GM23248 (cell line): ENCODE measurements around the gene UGT3A1. TPM values are rescaled to one million over a fixed set of nuclear protein-coding genes. Genes with fewer than 3 reads are reported as not detected.

ENCODE experiments used
- DNase-seq: peaks from one replicate; pipeline ENCODE4 v3.0.0-alpha.2; 2015
- H2AFZ ChIP-seq: fragments of 200-600 bp; sonication (generic); 2 replicates; pipeline ENCODE4 v1.6.1; 2016; ENCODE audit warnings: antibody characterized with exemption
- H3F3A ChIP-seq: fragments of 200-600 bp; sonication (generic); 2 replicates; pipeline ENCODE4 v1.6.1; 2016; ENCODE audit warnings: mild to moderate bottlenecking, antibody characterized with exemption, mixed run types; ENCODE audit not compliant: insufficient read depth
- H3K27ac ChIP-seq: fragments of 200-600 bp; sonication (generic); 2 replicates; pipeline ENCODE4 v1.5.1; 2016; ENCODE audit warnings: mild to moderate bottlenecking
- H3K27me3 ChIP-seq: fragments of 200-600 bp; sonication (generic); replicated peaks from 2 replicates; pipeline ENCODE4 v1.6.1; 2016; ENCODE audit warnings: mild to moderate bottlenecking; ENCODE audit not compliant: insufficient read depth
- H3K36me3 ChIP-seq: fragments of 200-600 bp; sonication (generic); 2 replicates; pipeline ENCODE4 v1.6.1; 2016; ENCODE audit warnings: low read depth, mild to moderate bottlenecking
- H3K4me1 ChIP-seq: fragments of 200-600 bp; sonication (generic); 2 replicates; pipeline ENCODE4 v1.6.1; 2016; ENCODE audit warnings: mild to moderate bottlenecking; ENCODE audit not compliant: insufficient read depth
- H3K4me2 ChIP-seq: fragments of 200-600 bp; sonication (generic); one replicate; pipeline ENCODE4 v1.6.1; 2016; ENCODE audit warnings: mild to moderate bottlenecking; ENCODE audit not compliant: unreplicated experiment
- H3K4me3 ChIP-seq: fragments of 200-600 bp; sonication (generic); 2 replicates; pipeline ENCODE4 v1.5.1; 2016; ENCODE audit warnings: mild to moderate bottlenecking
- H3K79me2 ChIP-seq: fragments of 200-600 bp; sonication (generic); 2 replicates; pipeline ENCODE4 v1.6.1; 2016; ENCODE audit warnings: mild to moderate bottlenecking; ENCODE audit not compliant: insufficient read depth
- H3K9ac ChIP-seq: fragments of 200-600 bp; sonication (generic); 2 replicates; pipeline ENCODE4 v1.6.1; 2016; ENCODE audit warnings: mild to moderate bottlenecking
- H3K9me2 ChIP-seq: fragments of 200-600 bp; sonication (generic); 2 replicates; pipeline ENCODE4 v1.6.1; 2016; ENCODE audit warnings: mixed run types, mild to moderate bottlenecking, moderate library complexity; ENCODE audit not compliant: insufficient read depth
- H3K9me3 ChIP-seq: fragments of 200-600 bp; sonication (generic); one replicate; pipeline ENCODE4 v1.6.1; 2017; ENCODE audit warnings: low read depth
- H4K20me1 ChIP-seq: fragments of 200-600 bp; sonication (generic); 2 replicates; pipeline ENCODE4 v1.6.0; 2016; ENCODE audit not compliant: insufficient read depth
- EZH2 ChIP-seq: fragments of 200-600 bp; sonication (generic); IDR thresholded peaks from 2 replicates; pipeline ENCODE4 v1.6.1; 2018; ENCODE audit warnings: antibody characterized with exemption, mild to moderate bottlenecking; ENCODE audit not compliant: insufficient read depth, poor library complexity, severe bottlenecking
- EZH2phosphoT487 ChIP-seq: fragments of 200-600 bp; sonication (generic); IDR thresholded peaks from 2 replicates; pipeline ENCODE4 v1.6.1; 2018; ENCODE audit warnings: antibody characterized with exemption, moderate library complexity, mild to moderate bottlenecking, low read depth; ENCODE audit not compliant: insufficient read depth
- WGBS, 2 experiments: methylation state at CpG; one replicate each; pipeline ENCODE4 v1.1.6; 2015 to 2017; ENCODE audit warnings: low lambda C conversion rate in 2 of 2, low coverage in 1 of 2; ENCODE audit errors: missing lambda C conversion rate in 2 of 2; 5-methylcytosine and 5-hydroxymethylcytosine counted together
- in situ Hi-C: fragments of 300-500 bp; cut with MboI; formaldehyde crosslinking; loops from 2 replicates; pipeline ENCODE4 v1.15.0; 2020
- polyA plus RNA-seq: library from polyadenylated mRNA; unstranded; fragments of >200 nt; fragmentation: Nextera tagmentation; extraction: Ambion mirVana; gene quantifications from 2 replicates; pipeline ENCODE4 v1.2.1, GENCODE V29; 2016
- total RNA-seq: library from RNA; depleted of rRNA; stranded (reverse); fragments of >200 nt; shearing (Covaris generic); gene quantifications from 2 replicates; pipeline ENCODE4 v1.2.3, GENCODE V29; 2014

UGT3A1 gene
- total and polyA plus RNA-seq, 2 experiments from 2014 or later, result not detected

DNA sequence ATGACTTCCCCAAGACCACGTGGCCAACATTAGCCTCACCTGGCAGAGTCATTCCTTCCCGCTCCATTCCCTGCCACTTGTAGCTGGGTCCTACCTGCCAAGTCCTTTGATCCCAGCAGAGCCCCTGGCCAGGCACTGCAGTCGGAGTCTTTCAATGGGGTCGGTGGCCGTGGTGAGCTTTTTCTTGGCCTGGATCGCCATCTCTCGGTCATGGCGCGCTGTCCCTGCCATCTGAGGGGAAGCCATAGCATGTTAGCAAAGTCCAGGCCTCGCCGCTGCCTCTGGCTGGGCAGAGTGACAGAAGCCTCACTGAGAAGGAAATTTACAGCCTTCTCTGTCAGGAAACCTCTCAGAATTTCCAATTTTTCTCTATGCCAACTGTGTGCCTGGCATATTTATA lies 70.3 kb downstream of the UGT3A1 start:
- Histone ChIP-seq H3K4me2 (no peak overlapping the region), H3K4me1 (peaks cover 40% of the 10 kb centered on the region), H3K4me3 (no peak overlapping the region), H3K9me2 (no peaks in the 10 kb centered on the region), H3K9ac (no peak overlapping the region), H3K27ac (no peak overlapping the region), H3K36me3 (no peaks in the 10 kb centered on the region), H4K20me1 (no peaks in the 10 kb centered on the region), H3K27me3 (no peaks in the 10 kb centered on the region), H3F3A (peaks cover 23% of the 10 kb centered on the region), H3K79me2 (no peaks in the 10 kb centered on the region), H2AFZ (no peak overlapping the region), H3K9me3 (no peaks in the 10 kb centered on the region)
- no peak for TF ChIP-seq EZH2phosphoT487
- TF ChIP-seq EZH2, result no peak
- WGBS, 2 experiments, result 81 to 84% methylated on average over 11 of the region's 11 CpGs
- in situ Hi-C loops, result loop anchor here (5.0 to 10.0 kb wide), 3 partner anchors 146 to 826 kb away; no protein-coding TSS in a partner anchor
- peak; percentile 26 for DNase-seq

DNA sequence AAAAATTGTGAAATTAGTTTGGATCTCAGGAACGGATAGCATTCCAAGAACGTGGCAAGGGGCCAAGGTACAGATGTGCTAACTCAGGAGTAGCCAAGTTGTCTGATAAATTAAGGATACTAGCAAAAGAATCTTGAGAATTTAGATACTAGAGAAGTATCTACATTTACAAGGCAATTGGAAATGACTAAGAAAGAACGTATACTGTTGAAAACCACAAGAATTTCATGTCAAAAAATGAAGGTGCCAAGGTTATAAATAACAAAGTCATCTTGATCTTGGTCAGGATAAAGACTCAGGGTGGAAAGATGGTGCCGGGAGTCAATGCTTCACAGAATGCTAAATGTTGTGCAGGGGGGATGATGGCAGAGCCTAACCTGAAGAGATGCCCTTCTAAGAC lies 72.0 kb downstream of the UGT3A1 start:
- H3K27ac ChIP-seq, result no peak overlapping the region
- WGBS, 2 experiments, result 1 to 2% methylated on average over 4 of the region's 4 CpGs

DNA sequence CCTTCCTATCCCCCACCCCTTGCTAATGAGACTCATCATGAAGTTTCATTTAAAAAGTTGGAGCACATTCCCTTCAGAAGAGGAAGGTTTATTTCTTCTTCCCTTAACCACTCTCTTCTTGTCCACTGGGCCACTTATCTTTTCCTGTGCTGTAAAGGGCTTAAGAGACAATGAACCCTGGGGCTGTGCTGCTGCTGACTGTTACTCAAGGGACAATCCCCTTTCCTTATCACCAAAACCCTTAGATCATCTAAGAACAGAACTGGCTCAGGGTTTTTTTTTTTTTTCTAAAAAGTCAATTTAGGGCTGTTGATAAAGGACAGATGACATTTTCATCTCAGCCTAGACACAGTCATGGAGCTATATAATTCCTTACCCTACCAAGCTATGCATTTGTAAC lies 82.4 kb downstream of the UGT3A1 start:
- no peaks in the 10 kb centered on the region for H3K27me3 ChIP-seq
- TF ChIP-seq EZH2 (no peak), EZH2phosphoT487 (no peak)
- no peaks in the 10 kb centered on the region for H3K36me3 ChIP-seq
- no peaks in the 10 kb centered on the region for H3K9me3 ChIP-seq
- no peak overlapping the region for H3K4me2 ChIP-seq
- H3F3A ChIP-seq, result no peaks in the 10 kb centered on the region
- no peak overlapping the region for H3K27ac ChIP-seq
- no peaks in the 10 kb centered on the region for H4K20me1 ChIP-seq
- no peaks in the 10 kb centered on the region for H3K79me2 ChIP-seq
- H3K9ac ChIP-seq, result no peak overlapping the region
- no peaks in the 10 kb centered on the region for H3K4me1 ChIP-seq
- H3K4me3 ChIP-seq, result no peak overlapping the region
- in situ Hi-C loops, result no loop called here
- no peak overlapping the region for H2AFZ ChIP-seq
- no peak for DNase-seq
- H3K9me2 ChIP-seq, result no peaks in the 10 kb centered on the region

More for the DNA sequence above, 72.0 kb downstream of the UGT3A1 start:
- H2AFZ ChIP-seq, result no peak overlapping the region
- H4K20me1 ChIP-seq, result no peaks in the 10 kb centered on the region
- H3K9ac ChIP-seq, result no peak overlapping the region
- no peaks in the 10 kb centered on the region for H3K9me2 ChIP-seq
- in situ Hi-C loops, result no loop called here
- TF ChIP-seq EZH2phosphoT487 (0 out of 2 replicates have a peak, but pooled peaks have one; percentile 24), EZH2 (no peak)
- no peak overlapping the region for H3K4me2 ChIP-seq
- H3F3A ChIP-seq, result peaks cover 13% of the 10 kb centered on the region
- no peak overlapping the region for H3K4me3 ChIP-seq
- no peaks in the 10 kb centered on the region for H3K9me3 ChIP-seq
- H3K4me1 ChIP-seq, result peaks cover 29% of the 10 kb centered on the region
- H3K36me3 ChIP-seq, result no peaks in the 10 kb centered on the region
- no peaks in the 10 kb centered on the region for H3K27me3 ChIP-seq
- H3K79me2 ChIP-seq, result no peaks in the 10 kb centered on the region
- peak; percentile 83 for DNase-seq

DNA sequence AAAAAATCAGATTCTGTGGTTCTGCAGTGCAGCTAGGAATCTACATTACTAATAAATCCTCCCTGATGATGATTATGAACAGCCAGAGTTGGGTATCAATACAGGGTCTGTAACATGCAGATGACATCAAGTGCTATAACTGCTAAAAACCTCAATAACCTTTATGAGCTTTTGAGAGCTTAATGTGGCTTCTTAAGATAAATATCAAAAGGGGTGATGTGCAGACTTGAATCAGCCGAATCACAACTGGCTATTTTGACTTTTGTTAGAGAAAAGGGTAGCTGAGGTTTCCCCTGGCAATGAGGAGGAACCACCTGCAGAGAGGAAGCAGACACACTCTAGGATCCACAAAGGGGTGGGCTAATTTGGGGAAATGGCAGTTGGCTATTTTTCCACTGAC lies 83.0 kb downstream of the UGT3A1 start:
- Histone ChIP-seq H3K27me3 (no peaks in the 10 kb centered on the region), H3K36me3 (no peaks in the 10 kb centered on the region), H3K79me2 (no peaks in the 10 kb centered on the region), H3K4me1 (no peaks in the 10 kb centered on the region), H3F3A (no peaks in the 10 kb centered on the region), H3K4me3 (no peak overlapping the region), H3K4me2 (no peak overlapping the region), H3K9ac (no peak overlapping the region), H3K9me3 (no peaks in the 10 kb centered on the region), H3K9me2 (no peaks in the 10 kb centered on the region), H3K27ac (no peak overlapping the region), H4K20me1 (no peaks in the 10 kb centered on the region), H2AFZ (no peak overlapping the region)
- in situ Hi-C loops, result no loop called here
- DNase-seq, result no peak
- no peak for TF ChIP-seq EZH2
- WGBS, 2 experiments, result 11 to 36% methylated on average over 1 of the region's 1 CpG

DNA sequence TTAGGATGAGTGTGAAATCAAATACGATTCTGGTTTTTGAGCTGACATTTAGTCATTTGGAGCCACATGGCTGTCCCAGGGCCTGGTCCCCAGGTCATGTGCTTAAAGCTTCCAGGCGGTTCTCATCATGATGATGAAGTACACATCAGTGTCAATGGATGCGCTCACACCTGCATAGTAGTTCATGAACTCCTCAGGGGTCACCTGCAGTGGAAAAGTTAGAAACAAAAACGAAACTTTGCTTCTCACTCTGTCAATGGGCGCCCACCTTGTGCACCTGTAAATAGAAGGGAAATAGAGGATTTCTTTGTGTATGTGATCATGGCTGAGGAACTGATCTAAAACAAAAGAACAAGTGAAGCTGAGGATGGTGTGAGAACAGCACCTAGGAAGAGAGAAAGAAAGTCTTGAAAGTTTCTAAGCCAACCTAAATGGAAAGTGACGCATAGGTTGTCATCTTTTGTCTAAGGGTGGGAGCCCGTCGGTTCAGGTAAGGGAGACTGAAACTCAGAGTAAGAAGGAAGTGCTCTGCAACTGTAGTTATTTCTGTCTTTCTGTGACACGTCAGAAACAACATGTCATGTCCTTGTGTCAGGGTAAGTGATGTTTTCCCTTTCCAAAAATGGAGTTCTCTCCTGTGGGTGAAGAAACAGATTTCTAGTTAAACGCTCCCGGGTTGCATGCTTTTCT lies 86.6 kb downstream of the UGT3A1 start:
- H3K4me1 ChIP-seq, result no peaks in the 10 kb centered on the region
- no peak overlapping the region for H3K9ac ChIP-seq
- no peaks in the 10 kb centered on the region for H3K9me3 ChIP-seq
- DNase-seq, result no peak
- no peak for TF ChIP-seq EZH2
- TF ChIP-seq EZH2phosphoT487, result no peak
- no peaks in the 10 kb centered on the region for H4K20me1 ChIP-seq
- H3K36me3 ChIP-seq, result no peaks in the 10 kb centered on the region
- in situ Hi-C loops, result no loop called here
- no peak overlapping the region for H3K4me3 ChIP-seq
- H3F3A ChIP-seq, result 0 out of 2 replicates have a peak, but pooled peaks cover under 1% of the 10 kb centered on the region
- H3K79me2 ChIP-seq, result no peaks in the 10 kb centered on the region
- whole genome bisulfite sequencing, 2 experiments, result 71 to 79% methylated on average over 11 of the region's 11 CpGs
- no peaks in the 10 kb centered on the region for H3K27me3 ChIP-seq
- H3K4me2 ChIP-seq, result no peak overlapping the region
- H2AFZ ChIP-seq, result no peak overlapping the region
- no peaks in the 10 kb centered on the region for H3K9me2 ChIP-seq
- no peak overlapping the region for H3K27ac ChIP-seq
